HG03045 (cell line): ENCODE data around the gene CFAP410.

Experiments used
- ATAC-seq: cut with Tn5 transposase; IDR thresholded peaks from one replicate; pipeline ENCODE4 v1.9.1; 2021; ENCODE audit warnings: mild to moderate bottlenecking, moderate library complexity; ENCODE audit not compliant: unreplicated experiment

The CFAP410 gene

DNA sequence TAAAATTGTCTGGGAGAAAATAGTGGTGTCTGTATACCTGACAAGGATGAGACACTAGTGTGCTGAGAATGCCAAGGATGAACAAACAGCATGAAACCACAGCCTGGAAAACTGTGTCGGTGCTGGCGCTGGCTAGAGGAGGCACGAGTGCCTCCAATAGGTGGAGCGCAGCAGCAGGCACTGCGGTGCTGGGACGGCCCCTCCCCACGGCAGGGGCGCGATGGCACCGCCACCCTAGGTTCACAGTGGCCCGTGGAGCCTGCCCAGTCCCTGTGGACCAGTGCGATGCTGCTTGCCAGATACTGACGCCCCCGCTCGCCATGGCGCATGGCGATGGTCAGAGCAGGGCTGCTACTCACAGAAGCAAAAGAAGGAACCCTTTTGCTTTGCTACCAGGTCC lies 6.8 kb downstream of the CFAP410 start:
- ATAC-seq = no peak

DNA sequence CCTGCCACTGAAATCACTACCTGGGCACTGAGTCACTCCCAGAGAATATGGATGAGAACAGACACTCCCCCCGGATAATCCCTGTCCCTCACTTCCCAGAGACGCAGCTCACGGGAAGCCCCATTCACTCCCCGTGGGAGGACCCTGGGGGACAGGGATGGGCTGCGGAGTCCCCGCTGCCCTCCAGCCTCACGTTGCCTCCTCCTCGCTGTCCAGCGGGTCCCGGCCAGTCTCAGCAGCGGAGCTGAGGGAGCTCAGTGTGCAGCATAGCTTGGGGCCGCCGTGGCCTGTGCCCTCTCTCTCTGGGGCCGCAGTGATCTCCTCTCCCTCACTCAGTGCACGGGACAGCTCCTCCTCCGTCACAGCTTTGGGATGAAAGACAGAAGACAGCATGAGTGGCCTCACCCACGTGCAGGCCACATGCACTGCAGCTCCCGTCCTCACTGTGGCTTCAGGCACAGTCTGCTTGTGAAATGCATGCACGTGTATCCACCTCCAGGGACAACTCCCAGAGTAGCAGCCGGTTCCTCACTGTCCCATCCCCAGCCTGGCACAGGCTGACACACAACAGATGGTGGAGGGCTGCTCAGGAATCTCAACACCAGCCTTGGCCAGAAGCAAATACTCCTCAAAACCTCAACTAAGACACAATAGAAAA lies 7.4 kb downstream of the CFAP410 start:
- ATAC-seq = no peak

DNA sequence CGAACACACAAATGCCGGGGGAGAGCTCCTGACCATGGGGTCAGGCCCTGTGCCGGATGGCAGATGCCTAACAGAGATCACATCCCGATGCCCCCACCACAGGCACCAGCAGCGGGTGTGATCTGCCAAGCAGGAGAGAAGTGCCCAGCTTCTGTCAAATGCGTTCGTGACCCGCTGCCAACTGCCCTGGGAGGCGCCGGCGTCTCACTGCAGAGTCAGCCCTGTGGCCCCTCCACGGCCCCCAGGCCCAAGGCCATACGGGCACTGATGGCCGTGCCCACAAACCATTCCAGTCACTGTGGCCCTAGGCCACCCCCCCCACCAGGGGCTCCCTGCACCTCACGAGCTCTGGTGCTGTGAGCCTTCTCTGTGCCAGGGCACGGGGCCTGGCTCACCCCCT lies 8.0 kb downstream of the CFAP410 start:
- no peak for ATAC-seq

DNA sequence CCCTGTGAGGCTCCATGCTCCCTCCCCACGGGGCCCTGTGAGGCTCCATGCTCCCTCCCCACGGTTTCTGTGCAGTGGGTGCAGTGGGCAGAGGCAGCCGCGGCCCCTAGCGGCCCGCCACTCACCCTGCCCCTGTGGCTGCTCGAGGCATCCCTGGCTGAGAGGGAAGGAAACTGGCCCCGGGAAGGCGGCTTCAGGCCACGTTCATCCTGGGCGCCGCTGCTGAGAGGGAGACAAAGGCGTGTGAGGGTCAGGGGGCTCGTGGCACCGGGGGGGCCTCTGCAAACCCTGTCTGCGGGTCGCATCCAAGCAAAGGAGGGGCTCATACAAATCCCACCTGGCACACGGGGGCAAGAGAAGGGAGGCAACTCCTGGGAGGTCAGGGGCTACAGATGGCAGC lies 8.5 kb downstream of the CFAP410 start:
- ATAC-seq = no peak

DNA sequence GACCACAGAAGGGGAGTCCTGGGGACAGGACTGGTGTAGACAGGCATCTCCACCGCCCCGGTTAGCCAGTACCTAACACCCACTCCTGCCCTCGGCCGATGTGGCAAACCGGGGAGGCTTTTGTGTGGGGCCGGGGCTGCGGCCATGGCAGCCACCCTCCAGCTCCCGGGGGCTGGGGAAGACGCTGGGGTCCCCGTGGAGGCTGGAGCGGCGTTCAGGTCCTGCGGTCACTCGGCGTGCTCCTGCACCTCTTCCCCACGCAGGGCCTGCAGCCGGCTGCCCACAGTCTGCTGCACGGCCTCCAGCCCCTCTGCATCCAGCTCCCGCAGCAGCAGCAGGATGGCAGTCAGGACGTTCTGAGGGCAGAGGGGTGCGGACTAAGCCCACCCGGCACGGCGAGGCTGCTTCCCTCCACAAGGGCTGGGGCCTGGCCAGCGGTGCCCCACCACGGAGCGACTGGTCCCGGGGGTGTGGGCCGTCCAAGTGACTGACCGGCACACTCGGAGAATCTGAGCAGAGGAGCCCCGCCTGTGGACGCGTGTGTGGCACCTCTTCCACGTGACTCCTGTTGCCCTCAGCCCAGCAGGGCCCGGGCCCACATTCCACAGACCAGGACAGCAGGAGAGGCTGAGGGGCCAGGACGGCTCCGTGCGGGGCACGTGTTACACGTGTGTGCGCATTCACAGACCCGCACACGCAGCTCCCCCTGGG lies 9.1 kb downstream of the CFAP410 start:
- no peak for ATAC-seq

DNA sequence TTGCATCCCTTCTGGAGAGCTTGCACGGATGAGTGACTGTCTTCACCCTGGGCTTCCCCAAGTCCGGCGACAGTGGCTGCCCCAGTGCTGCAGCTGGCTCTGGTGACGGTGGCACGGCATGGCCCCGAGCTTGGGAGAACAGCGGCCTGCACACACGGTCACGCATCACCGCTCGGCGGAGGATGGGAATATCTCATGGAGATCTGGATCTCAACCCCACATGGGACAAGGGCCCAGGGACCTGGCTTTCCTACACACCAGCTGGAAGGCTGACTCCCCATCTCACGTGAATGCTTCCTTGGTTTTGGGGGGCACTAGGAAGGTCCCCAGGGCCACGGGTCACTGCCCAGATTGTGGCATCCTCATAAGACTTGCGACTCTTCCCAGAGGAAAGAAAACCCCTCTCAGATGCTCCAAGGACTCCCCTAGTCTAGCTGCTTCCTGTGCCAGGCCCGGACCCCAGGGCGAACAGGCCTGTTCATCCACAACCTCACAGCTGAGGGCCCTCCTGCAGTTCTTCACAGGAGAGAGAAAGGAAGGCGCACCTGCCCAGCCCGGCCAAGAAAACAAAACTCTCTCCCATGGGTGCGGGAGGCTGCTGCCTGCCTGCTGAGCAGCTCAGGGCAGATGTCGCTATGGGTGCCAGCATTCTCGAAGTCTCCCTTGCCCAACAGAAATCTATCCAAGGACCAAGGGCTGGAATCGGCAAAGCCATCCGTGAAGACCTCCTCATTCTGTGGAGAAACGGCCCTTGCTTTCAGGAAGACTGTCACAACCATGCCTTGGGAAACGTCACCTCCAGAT lies 9.9 kb downstream of the CFAP410 start:
- no peak for ATAC-seq

DNA sequence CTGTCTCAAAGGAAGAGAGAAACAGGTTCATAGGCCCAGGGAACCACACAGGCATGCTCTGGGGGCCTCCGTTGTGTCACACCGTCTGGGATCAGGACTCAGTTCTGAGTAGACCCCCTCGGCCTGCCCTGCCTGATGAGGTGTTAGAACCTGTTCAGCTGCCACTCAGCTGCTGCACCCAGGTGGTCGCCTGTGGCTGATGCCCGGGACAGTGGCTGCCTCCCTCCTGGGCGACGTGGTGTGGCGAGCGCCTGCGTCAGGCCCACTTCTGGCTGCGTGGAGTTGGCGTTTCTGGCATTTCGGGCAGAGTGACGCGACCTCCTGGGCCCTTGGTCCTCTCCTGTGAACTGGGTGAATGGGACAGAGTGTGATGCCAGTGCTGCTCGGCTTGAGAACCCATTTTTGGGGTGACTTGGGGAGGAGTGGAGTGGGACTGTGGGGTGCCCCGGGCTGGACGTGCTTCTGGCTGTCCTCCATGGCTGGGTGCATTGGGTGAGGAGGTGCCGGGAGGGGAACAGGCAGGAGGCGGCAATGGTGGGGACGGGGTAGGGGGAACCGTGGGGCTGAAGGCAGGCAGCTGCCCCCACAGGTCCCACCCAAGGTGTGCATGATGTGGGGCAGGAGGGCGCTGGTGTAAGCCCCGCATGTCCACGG lies 10.8 kb downstream of the CFAP410 start:
- no peak for ATAC-seq

DNA sequence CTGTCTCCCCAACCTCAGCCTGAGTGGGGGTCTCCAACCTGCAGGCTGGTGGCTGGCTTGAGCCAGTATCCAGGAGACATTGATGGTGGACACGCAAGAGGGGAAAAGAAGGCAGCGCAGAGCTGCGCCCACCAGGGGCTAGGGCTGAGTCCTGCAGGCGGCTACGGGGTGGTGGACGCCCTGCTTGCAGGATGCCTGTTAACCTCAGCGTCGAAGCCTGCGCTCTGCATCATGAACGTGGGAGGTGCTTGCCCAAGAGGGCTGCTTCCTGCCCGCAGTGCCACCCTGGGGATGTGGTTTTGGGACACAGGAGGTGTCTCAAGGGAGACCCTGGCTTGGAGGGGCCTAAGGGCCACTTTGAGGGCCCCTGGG lies 11.6 kb downstream of the CFAP410 start:
- ATAC-seq = no peak

DNA sequence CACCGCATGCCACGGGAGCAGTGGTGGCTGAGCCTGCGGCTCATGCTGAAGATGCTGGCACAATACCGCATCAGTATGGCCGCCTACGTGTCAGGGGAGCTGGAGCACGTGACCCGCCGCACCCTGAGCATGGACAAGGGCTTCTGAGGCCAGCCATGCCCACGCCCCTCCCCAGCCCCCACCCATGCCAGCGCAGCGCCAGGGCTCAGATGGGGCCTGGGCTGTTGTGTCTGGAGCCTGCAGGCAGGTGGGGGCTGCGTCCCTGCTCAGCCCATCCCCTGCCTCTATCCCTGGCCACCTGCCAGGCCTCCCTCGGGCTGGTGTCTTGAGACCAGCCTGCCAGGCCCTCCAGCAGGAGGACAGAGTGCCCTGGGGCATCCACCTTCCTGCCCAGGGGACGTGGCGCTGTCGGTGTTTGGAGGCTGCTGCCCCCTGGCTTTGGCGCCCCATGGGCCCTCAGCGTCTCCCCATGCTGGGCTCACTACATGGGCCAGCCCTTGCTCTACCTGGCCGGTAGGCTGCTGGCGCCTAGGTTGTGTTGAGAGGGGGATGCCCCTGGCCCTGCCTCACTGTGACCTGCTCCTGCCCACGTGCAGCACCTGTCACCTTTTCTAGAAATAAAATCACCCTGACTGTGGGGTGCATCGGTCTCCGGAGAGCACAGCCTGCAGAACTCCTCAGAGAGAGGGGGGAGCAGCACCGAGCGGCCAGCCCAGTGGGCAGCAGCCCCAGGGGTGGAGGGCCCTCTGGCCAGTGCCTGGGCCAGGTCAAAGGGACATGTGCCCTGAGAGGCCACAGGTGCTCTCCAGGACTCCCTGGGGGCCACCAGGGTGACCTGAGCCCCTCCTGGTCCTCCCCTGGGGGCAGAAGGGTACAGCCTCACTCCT lies 12.2 kb downstream of the CFAP410 start:
- no peak for ATAC-seq

DNA sequence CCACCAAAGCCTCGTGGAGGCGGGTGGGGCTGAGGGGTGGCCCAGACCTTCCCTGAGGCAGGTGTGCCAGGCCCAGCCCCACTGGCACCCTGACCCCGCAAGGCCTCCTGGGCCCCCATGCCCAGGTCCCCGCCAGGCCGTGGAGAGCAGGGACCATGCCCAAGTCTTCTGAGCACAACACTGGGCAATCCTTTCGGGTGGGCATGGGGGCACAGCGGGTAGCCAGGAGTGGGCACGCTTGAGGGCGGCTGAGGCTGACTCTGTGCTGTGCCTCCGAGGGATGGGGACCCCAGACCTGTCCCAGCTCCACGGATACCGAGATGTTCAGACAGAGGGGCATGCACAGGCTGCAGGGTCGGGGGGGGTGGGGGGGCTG lies 12.9 kb downstream of the CFAP410 start:
- ATAC-seq = no peak

DNA sequence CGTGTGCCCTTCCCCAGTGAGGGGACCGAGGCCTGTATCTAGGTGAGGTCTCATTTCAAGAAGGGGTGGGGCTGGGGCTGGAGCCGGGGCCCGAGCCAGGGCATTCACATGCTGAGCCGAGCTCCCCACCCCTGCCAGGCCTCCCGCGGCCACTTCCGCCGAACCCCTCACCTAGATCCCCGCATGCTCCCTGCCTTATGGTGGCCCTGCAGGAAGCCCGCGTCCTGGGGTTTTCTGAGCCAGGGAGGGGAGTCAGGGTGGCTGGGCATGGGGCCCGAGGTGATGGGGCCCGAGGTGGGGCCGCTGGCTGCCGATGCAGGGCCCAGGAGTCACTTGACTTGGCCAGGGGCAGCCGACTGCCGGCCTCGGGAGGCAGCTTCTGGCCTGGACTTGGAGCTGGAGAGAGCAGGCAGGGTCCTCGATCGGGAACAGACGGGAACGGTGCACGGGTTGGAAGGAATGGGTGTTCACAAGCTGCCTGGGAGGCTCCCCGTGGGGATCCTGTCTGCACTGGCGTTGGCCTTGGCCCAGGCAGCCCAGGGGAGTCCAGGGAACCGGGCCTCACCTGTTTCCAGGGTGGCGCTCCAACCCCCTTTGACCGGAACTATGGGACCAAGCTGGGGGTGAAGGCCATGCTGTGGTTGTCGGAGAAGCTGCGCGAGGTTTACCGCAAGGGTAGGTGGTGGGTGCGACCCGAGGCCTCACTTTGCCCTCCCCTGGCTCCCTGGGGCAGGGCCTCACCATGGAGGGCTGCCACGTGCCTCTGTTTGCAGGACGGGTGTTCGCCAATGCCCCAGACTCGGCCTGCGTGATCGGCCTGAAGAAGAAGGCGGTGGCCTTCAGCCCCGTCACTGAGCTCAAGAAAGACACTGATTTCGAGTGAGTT lies 13.6 kb downstream of the CFAP410 start:
- ATAC-seq = no peak

DNA sequence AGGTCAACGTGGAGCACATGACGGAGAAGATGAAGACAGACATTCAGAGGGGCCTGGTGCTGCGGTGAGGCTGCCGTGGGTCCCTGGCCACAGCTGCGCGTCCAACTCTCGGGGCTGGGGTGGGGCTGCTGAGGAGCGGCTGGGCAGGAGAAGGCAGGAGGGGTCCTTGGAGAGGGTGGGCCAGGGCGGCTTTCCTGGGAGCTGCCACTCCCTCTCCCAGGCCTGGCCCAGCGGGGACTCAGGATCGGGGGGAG lies 14.4 kb downstream of the CFAP410 start:
- no peak for ATAC-seq

DNA sequence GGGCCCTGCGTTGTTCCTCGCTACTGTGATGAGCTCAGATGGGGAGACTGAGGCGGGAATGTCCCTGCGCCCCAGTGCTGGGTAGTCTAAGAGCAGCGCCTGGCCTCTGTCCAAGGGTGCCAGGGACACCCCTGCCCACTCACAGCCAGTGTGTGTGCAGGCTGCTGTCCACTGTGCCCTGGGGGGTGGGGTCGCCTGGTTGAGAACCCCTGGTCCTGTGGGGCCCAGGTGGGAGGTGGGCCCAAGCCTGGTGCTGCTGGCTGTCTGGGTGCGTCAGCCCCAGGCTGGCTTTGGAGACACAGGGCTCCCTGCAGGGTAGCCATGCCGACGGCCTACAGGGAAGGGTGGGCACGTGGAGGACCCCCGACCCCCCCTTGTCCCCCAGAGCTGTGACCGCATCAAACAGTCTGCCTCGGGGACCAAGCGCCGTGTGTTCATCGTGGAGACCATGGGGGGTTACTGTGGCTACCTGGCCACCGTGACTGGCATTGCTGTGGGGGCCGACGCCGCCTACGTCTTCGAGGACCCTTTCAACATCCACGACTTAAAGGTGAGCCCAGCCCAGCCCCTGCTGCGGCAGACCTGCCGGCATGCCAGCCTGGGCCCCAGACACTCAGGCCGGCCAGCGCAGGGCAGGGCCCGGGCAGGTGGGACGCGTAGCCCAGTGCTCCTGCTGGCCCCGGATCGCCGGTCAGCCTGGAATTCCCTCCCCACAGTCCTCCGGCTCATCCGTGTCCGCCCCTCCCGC lies 14.9 kb downstream of the CFAP410 start:
- no peak for ATAC-seq

DNA sequence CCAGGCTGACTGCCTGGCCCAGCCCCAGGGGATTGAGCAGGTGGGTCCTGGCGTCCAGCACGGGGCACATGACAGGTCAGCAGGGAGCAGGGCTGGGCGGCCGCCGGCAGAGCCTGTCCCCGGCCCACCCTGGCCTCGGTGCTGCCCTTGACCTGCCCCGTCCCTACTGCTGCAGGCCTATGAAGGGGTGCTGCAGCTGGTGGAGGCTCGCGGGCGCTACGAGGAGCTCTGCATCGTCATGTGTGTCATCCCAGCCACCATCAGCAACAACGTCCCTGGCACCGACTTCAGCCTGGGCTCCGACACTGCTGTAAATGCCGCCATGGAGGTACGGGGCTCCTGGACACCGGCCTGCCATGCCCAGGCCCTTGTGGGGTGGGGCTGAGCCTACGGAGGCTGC lies 15.6 kb downstream of the CFAP410 start:
- ATAC-seq = no peak

DNA sequence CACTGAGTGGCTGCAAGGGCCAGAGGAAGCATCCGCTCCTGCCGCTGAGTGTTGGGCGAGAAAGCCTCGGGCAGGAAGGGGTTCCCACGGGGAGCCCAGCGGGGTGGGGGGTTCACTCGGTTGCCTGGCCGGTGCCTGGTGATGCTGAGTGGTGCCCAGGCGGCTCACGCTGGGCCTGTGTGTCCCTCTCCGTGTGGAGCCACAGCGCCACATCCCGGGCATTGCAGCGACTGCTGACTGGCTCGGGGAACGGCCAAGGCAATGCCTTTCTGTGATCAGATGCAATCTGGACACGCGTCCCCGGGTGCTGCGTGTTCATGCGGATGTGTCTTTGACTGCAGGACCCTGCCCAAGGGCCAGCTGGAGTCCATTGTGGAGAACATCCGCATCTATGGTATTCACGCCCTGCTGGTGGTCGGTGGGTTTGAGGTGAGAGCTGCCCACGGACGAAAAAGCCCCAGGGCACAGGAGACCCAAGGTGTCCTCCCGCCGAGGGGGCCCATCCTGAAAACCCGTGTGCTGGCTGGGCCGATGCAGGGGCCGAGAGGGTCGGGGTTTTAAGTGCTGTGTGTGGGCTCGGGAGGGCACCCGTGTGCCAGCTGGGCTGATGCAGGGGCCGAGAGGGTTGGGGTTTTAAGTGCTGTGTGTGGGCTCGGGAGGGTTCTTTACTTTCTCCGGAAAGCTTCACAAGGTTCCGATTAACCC lies 16.4 kb downstream of the CFAP410 start:
- no peak for ATAC-seq

DNA sequence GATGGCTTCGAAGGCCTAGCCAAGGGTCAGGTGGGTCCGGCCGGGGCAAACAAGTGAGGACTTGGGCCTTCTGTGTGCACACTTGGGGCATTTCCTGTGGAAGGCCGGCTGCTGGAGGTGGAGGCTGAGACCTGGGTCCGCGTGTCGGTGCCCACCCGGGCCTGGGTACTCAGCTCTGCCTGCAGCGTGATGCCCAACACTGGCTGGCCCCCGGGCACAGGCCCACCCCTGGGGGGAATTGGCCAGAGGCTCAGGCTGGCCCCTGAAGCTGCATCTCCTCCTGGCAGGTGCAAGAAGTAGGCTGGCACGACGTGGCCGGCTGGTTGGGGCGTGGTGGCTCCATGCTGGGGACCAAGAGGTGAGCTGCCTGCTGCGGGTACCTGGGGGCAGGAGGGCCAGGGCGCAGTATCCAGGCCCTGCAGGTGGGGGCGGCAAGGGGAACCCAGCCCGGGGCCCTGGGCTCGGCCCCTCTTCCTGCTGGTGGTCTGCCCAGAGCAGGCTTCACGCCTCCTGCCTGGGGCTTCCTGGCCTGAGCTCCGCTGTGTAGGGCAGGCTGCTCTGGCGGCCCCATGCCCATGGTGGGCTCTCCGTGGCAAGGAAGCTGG lies 17.2 kb downstream of the CFAP410 start:
- ATAC-seq = no peak

DNA sequence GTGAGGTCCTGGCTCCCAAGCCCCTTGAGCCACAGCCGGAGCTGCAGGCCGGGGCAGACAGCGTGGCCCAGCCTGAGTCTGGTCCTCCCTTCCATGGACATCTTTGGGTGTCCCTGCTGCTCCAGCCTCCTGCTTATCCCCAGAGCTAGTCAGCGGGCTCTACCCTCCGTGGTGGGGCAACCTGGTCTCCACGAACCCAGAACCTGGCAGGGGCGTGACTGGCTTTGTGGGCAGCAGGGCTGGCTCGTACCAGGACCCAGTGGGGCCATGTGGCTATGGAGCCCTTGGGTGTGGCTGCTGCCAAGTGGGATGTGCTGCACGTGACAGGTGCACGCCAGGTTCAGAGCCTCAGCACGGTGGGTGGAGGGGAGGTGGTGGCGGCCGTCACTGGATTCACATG lies 18.3 kb downstream of the CFAP410 start:
- ATAC-seq = no peak

DNA sequence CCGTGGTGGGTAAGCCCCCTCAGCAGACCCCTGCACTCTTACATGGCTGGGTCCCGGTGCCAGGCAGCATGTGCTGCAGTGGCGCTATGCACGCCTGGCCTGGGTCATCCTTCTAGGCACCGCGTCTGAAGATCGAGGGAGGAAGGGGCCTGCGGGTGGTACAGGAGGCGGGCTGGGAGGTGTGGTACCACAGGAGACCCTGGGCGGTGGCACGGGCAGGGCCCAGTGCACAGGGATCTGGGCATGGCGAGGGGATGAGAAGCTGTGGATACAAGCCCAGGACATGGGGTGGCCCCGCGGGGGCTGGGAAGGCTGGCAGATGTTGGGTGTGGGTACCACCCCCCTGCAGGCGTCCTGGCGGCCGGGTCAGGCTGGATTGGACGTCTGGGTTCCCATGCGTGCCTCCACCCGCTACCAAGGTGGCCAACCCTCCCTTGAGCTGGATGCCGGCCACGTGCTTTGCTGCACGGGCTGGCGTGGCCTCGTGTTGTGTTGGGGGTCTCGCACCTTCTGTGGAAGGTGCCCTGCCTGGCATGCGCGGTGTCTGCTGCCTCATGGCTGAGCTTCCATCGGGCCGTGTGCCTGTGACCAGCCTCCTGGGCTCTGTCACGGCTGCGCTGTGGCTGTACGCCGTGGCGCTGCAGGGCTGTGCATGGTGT lies 19.7 kb downstream of the CFAP410 start:
- no peak for ATAC-seq
